HG02885 (cell line): ENCODE measurements around the gene KRT4.
"Not testable (repeated sequence)": the region's sequence is repeated elsewhere in the genome, so short reads cannot be mapped to it uniquely, and the experiment has no call there.

Experiments used
- ATAC-seq: cut with Tn5 transposase; IDR thresholded peaks from one replicate; pipeline ENCODE4 v1.9.1; 2021; ENCODE audit warnings: mild to moderate bottlenecking; ENCODE audit not compliant: unreplicated experiment, poor library complexity

Gene KRT4

GRCh38 chr12:52779914-52780313 is 34.0 kb downstream of the KRT4 start:
- no peak for ATAC-seq

DNA sequence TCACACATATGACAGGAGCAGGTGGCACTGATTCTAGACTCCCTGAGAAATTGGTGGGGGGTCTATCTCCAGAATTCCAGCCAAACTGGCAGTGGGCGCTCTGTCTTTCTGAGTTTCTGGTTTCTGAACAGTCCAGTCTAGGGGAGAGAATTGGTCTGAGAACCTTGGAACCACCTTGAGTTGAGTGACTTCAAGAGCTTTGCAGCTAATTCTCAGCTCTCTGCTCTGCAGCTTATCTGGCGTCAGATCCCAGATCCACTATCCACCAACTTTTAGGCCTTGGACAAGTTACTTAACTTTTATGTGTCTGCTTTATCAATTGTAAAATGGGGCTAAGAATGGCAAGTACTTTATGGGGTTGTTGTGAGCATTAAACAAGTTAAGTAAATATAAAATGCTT is 35.1 kb downstream of the KRT4 start:
- ATAC-seq = no peak

- no peak for ATAC-seq
These were observed 36.4 kb downstream of the KRT4 start for GRCh38 chr12:52777566-52777965.

DNA sequence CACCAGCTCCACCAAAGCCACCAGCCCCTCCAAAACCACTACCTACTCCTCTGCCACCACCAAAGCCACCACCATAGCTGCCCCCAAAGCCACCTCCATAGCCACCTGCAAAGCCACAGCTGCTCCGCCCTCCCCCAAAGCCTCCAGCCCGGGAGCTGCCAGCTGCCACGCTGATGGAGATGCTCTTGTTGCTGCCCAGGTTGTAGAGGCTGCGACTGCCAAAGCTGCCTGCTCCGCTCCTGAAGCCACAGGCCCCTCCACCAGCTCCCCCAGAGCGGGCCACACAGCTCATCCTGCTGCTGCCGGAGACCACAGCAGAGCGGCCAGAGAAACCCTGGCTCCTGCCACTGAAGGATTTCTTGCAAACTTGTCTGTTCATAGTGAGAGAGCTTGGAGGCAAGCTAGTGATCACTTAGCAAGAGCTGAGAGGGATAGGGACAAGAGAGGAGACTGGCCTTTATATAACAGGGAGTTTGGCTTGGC is 37.0 kb downstream of the KRT4 start, which contains the start of gene KRT76:
TSS of gene KRT76 (minus strand) at position 433 of the 483 bp plus-strand sequence. CDS start at position 379, 54 bp downstream.
- ATAC-seq = no peak

GRCh38 chr12:52776435-52776834 is 37.5 kb downstream of the KRT4 start:
- no peak for ATAC-seq

DNA sequence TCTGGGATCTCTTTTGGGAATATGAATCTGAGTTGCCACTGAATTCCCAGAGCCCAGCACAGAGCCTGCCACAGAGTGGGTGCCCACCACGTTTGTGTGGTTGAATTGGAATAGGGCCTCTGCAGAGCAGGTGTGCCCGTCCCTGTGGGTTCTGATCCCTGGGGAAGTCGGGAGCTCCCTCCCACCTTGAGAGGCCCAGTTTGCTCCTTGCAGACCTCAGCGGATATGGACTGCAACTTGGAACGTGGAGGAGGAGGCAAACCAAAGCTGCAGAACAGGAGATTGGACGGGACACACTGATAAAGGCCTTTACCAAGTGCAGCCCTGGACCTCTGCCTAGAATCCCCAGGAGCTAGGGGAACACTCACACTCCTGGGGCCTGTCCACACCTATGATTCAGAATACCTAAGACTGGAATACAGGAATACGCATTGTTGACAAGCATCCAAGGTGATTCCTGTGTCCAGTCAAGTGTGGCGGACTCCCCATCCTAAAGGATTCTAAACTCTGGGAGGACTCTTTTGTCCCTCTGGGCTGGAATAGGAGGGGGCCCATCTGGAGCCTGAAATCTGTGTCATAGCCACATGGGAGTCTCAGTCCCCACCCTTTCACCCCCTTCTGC is 39.2 kb downstream of the KRT4 start:
- ATAC-seq = no peak

- ATAC-seq = no peak
These were observed 41.1 kb downstream of the KRT4 start for GRCh38 chr12:52772772-52773171.

GRCh38 chr12:52772188-52772587 is 41.7 kb downstream of the KRT4 start:
- ATAC-seq = no peak

- no peak for ATAC-seq
These were observed 42.4 kb downstream of the KRT4 start for GRCh38 chr12:52771505-52771904.

DNA sequence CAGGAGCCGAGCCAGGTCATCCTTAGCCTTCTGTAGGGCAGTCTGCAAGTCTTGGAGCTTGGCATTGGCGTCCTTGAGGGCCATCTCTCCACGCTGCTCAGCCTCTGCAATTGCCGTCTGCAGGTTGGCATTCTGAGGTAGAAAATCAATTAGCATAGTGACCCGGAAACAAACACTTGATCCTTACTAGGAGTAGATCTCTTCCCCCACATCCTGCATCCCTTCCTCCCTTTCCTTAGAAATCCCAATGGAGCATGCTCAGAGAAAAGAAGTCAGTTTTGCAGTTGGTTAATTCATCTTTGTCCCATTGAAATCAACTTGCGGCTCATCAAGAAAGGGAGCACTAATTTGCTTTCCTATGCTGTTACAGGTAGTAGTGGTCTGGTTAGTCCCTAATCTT is 42.8 kb downstream of the KRT4 start:
- ATAC-seq = no peak

DNA sequence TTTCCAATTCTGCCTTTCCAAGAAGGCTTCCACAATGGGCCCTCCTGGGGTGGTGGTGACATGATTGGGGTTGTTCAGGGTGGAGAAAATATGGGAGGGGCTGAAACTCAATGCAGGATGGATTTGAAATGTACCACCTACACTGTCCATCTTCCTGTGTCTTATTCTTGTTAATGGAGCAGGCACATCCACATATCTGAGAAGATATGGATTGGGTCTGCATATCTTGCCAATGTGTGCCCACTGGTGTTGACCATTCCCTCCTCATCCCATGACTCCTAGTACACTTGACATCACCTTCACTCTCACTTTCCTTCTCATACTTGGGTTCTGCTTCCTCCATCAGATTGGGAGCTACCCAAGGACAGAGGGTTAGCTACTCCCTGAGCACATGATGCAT is 44.0 kb downstream of the KRT4 start:
- ATAC-seq = no peak

DNA sequence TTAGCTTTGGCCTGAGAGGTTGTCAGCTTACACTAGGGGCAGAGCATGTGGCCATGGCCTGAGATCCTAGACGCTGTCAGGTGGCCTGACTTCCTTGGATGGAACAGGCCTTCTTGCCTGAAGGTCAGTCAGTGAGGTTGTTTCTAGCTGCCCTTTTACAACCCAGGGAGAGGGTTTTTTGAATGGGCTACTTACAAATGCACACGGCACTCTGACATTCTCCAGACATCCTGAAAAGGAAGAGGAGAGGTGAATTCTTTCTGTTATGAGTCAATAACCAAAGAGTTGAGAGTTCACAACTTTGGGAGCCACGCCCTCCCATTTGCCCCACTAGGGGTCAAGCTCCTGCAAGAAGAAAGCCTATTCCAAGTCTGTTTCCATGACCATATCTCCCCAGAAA is 44.6 kb downstream of the KRT4 start:
- no peak for ATAC-seq

GRCh38 chr12:52768479-52769200 is 45.3 kb downstream of the KRT4 start:
- ATAC-seq = no peak

- no peak for ATAC-seq
These were observed 46.5 kb downstream of the KRT4 start for GRCh38 chr12:52767427-52767826.

- no peak for ATAC-seq
These were observed 46.9 kb downstream of the KRT4 start for GRCh38 chr12:52767020-52767379.

GRCh38 chr12:52766351-52767019 is 47.4 kb downstream of the KRT4 start:
- ATAC-seq = no peak

DNA sequence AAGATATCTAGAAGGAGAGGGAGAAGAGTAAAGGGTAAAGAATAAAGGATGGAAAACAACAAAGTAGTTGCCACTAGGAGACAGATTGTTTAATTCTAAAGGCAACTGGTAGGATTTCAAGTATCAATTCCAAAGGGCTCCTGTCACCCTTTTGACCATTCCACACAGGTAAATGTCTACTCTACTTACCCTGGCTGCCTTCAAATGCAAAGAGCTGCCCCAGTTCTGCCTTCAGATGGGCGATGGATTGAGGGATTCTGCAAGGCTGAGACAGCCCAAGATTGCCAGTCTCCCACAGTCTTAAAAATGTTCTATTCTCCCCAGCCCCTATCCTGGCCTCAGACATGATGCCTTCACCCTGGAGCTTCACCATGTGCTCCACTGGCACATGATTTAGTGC is 48.2 kb downstream of the KRT4 start:
- no peak for ATAC-seq

DNA sequence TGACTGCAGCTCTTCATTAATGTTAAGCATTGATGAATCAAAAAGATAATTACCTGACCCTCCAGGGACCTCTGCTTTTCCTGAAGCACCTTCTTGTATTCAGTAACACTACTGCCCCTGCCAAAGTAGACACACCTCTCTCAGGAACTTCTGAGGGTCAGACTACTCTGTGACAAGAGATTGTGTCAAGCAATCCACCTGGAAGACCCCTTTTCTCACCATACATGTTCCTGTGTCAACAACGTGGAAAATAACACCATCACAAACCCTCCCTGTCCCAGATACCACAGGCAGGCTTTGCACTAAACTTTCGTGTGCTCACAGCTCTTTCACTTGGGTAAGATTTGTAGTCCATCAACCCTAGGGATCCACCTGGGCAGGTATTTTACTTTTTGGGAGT is 49.9 kb downstream of the KRT4 start:
- no peak for ATAC-seq

DNA sequence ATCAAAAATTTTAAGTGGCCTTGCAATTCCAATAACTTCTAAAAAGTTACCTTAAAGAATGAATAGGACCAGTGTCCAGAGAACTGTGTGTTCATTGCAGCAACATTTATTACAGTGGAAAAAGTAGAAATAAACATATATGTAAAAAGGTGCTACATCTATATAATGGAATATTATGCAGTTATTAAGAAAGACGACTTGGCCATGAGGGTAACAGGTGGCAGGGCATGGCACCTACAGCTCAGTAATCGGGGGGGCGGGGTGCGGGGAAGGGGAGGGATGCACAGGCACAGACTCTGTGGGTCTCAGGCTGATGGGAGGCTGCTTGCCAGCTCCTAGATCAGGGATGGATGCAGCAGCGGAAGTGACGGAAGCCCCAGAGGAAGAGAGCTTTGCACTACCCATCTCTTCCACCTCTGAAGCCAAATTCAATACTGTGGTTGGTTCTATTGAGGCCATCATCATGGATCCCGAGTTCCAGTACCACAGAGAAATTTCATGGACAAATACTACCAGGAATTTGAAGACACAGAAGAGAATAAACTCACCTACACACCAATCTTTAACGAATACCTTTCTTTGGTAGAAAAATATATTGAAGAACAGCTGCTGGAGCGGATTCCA is 50.8 kb downstream of the KRT4 start:
- ATAC-seq = no peak

- no peak for ATAC-seq
These were observed 52.1 kb downstream of the KRT4 start for GRCh38 chr12:52761802-52762201.

DNA sequence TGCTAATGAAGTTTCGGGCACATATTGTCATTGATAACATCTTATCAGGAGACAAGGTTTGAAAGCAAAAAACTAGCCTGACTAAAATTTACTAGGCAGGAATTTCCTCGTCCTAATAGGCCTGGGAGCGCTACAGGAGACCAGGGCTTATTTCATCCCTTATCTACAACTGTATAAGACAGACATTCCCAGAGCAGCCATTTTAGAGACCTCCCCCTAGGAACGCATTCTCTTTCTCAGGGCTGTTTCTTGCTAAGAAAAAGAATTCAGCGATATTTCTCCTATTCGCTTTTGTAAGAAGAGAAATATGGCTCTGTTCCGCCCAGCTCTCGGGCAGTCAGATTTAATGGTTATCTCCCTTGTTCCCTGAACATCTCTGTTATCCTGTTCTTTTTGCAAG is 52.7 kb downstream of the KRT4 start:
- not testable (repeated sequence) for ATAC-seq
